Stimulated activated CD8-positive, alpha-beta memory T cell treated with anti-CD3 and anti-CD28 coated beads, Interleukin-2, amount 100 ng/mL, for 48 hours (primary cell): ENCODE results near the gene CASZ1.

Experiments used
- DNase-seq, 2 donors: peaks; one replicate each; pipeline ENCODE4 v3.0.0-alpha.2; 2020; ENCODE audit warnings: low read depth in 2 of 2

The CASZ1 gene

GRCh38 chr1:10793129-10793651 lies 3.3 kb downstream of the CASZ1 start:
- DNase-seq = no peak

GRCh38 chr1:10791105-10791951 lies 5.1 kb downstream of the CASZ1 start:
- DNase-seq = no peak

GRCh38 chr1:10789803-10790702 lies 6.4 kb downstream of the CASZ1 start:
- DNase-seq = no peak

- DNase-seq = no peak
These were observed 7.2 kb downstream of the CASZ1 start for GRCh38 chr1:10789047-10789791.

GRCh38 chr1:10788592-10789006 lies 7.8 kb downstream of the CASZ1 start:
- DNase-seq = no peak

- DNase-seq = no peak
These were observed 9.2 kb downstream of the CASZ1 start for GRCh38 chr1:10787286-10787685.

- DNase-seq = no peak
These were observed 10.5 kb downstream of the CASZ1 start for GRCh38 chr1:10785728-10786638.

GRCh38 chr1:10784998-10785727 lies 11.3 kb downstream of the CASZ1 start:
- no peak for DNase-seq

- no peak for DNase-seq
These were observed 13.8 kb downstream of the CASZ1 start for GRCh38 chr1:10782491-10783244.

GRCh38 chr1:10781137-10781536 lies 15.3 kb downstream of the CASZ1 start:
- DNase-seq = no peak

- DNase-seq = no peak
These were observed 16.6 kb downstream of the CASZ1 start for GRCh38 chr1:10779841-10780240.

- no peak for DNase-seq
These were observed 17.2 kb downstream of the CASZ1 start for GRCh38 chr1:10779201-10779600.

GRCh38 chr1:10778640-10779039 lies 17.8 kb downstream of the CASZ1 start:
- no peak for DNase-seq

- DNase-seq = no peak
These were observed 18.5 kb downstream of the CASZ1 start for GRCh38 chr1:10777749-10778574.

GRCh38 chr1:10776190-10776905 lies 20.1 kb downstream of the CASZ1 start:
- DNase-seq = no peak

GRCh38 chr1:10775763-10776162 lies 20.7 kb downstream of the CASZ1 start:
- no peak for DNase-seq

- DNase-seq = no peak
These were observed 21.7 kb downstream of the CASZ1 start for GRCh38 chr1:10774615-10775310.
